ENCODE measurements around the gene FAM114A1. TPM values are rescaled to one million over a fixed set of nuclear protein-coding genes. Genes with fewer than 3 reads are reported as not detected.
"Not testable (repeated sequence)": the region's sequence is repeated elsewhere in the genome, so short reads cannot be mapped to it uniquely, and the experiment has no call there.

Gene FAM114A1
- total and polyA plus RNA-seq, 4 donors = 22.1 to 108 (median 53.9) TPM

- Histone ChIP-seq H3K27ac (ENCODE audit: low read depth in 1 of 2, low read length in 2 of 2) (no peak overlapping the region), H3K27me3 (ENCODE audit: control insufficient read depth in 4 of 4, insufficient read depth in 4 of 4, low read length in 3 of 4) (no peaks in the 10 kb centered on the region), H3K4me3 (ENCODE audit: low read depth in 1 of 3, low read length in 3 of 3) (no peak overlapping the region), H3K9me3 (ENCODE audit: control insufficient read depth in 4 of 4, low read length in 3 of 4) (no peaks in the 10 kb centered on the region), H3K4me1 (ENCODE audit: control insufficient read depth in 4 of 4, insufficient read depth in 4 of 4, low read length in 3 of 4) (peaks cover 0 to 6% (median under 1%) of the 10 kb centered on the region in 4 donors), H3K36me3 (ENCODE audit: control insufficient read depth in 4 of 4, insufficient read depth in 3 of 4, low read depth in 1 of 4, low read length in 3 of 4) (peaks cover 13 to 62% (median 47%) of the 10 kb centered on the region in 4 donors), H3K9ac (ENCODE audit: low read depth in 1 of 2, low read length in 2 of 2) (no peak overlapping the region)
- TF ChIP-seq FOXA2 (IDR thresholded peaks at IDR 0.05) (no peak), RXRA (IDR thresholded peaks at IDR 0.05) (no peak), HNF4G (IDR thresholded peaks at IDR 0.05) (no peak), RAD21 (IDR thresholded peaks at IDR 0.05) (no peak), JUND (IDR thresholded peaks at IDR 0.05) (no peak), CTCF (IDR thresholded peaks at IDR 0.05; ENCODE audit: low read depth, low read length, missing input control) (no peak), EGR1 (IDR thresholded peaks at IDR 0.05; ENCODE audit: low read depth in 2 of 2) (no peak), NR2F2 (IDR thresholded peaks at IDR 0.05) (no peak), HNF4A (conservative IDR thresholded peaks at IDR 0.05) (no peak), FOXA1 (IDR thresholded peaks at IDR 0.05) (no peak), SP1 (IDR thresholded peaks at IDR 0.05) (no peak), TAF1 (conservative IDR thresholded peaks at IDR 0.05) (no peak), YY1 (IDR thresholded peaks at IDR 0.05) (no peak)
- TF ChIP-seq, protein P1, sequence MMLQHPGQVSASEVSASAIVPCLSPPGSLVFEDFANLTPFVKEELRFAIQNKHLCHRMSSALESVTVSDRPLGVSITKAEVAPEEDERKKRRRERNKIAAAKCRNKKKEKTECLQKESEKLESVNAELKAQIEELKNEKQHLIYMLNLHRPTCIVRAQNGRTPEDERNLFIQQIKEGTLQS (IDR thresholded peaks at IDR 0.05) = no peak
- TF ChIP-seq, protein P2, sequence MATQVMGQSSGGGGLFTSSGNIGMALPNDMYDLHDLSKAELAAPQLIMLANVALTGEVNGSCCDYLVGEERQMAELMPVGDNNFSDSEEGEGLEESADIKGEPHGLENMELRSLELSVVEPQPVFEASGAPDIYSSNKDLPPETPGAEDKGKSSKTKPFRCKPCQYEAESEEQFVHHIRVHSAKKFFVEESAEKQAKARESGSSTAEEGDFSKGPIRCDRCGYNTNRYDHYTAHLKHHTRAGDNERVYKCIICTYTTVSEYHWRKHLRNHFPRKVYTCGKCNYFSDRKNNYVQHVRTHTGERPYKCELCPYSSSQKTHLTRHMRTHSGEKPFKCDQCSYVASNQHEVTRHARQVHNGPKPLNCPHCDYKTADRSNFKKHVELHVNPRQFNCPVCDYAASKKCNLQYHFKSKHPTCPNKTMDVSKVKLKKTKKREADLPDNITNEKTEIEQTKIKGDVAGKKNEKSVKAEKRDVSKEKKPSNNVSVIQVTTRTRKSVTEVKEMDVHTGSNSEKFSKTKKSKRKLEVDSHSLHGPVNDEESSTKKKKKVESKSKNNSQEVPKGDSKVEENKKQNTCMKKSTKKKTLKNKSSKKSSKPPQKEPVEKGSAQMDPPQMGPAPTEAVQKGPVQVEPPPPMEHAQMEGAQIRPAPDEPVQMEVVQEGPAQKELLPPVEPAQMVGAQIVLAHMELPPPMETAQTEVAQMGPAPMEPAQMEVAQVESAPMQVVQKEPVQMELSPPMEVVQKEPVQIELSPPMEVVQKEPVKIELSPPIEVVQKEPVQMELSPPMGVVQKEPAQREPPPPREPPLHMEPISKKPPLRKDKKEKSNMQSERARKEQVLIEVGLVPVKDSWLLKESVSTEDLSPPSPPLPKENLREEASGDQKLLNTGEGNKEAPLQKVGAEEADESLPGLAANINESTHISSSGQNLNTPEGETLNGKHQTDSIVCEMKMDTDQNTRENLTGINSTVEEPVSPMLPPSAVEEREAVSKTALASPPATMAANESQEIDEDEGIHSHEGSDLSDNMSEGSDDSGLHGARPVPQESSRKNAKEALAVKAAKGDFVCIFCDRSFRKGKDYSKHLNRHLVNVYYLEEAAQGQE (IDR thresholded peaks at IDR 0.05) = no peak
- TF ChIP-seq, protein P3, sequence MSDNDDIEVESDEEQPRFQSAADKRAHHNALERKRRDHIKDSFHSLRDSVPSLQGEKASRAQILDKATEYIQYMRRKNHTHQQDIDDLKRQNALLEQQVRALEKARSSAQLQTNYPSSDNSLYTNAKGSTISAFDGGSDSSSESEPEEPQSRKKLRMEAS (IDR thresholded peaks at IDR 0.05) = no peak
- no peak for DNase-seq (ENCODE audit: low spot score)
- WGBS = 97% methylated on average over 4 of the region's 4 CpGs
Measured at GRCh38 chr4:38911257-38911656, 43.7 kb downstream of the FAM114A1 start.

DNA sequence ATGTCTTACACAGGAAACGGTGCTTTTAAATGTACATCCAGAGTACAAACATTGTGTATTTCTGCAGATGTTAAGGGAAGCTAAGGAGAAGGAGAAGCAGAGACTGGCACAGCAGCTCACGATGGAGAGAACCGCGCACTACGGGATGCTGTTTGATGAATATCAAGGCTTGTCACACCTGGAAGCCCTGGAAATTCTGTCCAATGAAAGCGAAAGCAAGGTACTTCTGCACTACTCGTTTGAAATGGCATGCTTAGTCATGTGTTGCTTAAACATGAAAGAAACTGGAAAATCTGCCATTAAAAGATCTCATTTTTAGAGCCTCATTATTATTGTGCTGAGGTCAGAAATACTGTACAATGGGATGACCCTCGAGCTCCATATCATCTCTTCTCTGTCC lies 47.2 kb downstream of the FAM114A1 start:
- no peaks in the 10 kb centered on the region for H3K9me3 ChIP-seq (ENCODE audit: control insufficient read depth in 4 of 4, low read length in 3 of 4)
- TF ChIP-seq, protein P2 (IDR thresholded peaks at IDR 0.05) = no peak
- TF ChIP-seq HNF4G (IDR thresholded peaks at IDR 0.05) (no peak), GABPA (IDR thresholded peaks at IDR 0.05 in 1 of 2, conservative IDR thresholded peaks at IDR 0.05 in 1 of 2) (no peak), YY1 (IDR thresholded peaks at IDR 0.05) (no peak)
- TF ChIP-seq, protein P3 (IDR thresholded peaks at IDR 0.05) = no peak
- TF ChIP-seq, protein P1 (IDR thresholded peaks at IDR 0.05) = no peak
- DNase-seq (ENCODE audit: low spot score) = no peak
- H3K4me3 ChIP-seq (ENCODE audit: low read depth in 1 of 3, low read length in 3 of 3) = no peak overlapping the region
- no peaks in the 10 kb centered on the region for H3K27me3 ChIP-seq (ENCODE audit: control insufficient read depth in 4 of 4, insufficient read depth in 4 of 4, low read length in 3 of 4)
- H3K36me3 ChIP-seq (ENCODE audit: control insufficient read depth in 4 of 4, insufficient read depth in 3 of 4, low read depth in 1 of 4, low read length in 3 of 4) = peaks cover 15 to 54% (median 44%) of the 10 kb centered on the region in 4 donors
- no peak overlapping the region for H3K9ac ChIP-seq (ENCODE audit: low read depth in 1 of 2, low read length in 2 of 2)
- no peaks in the 10 kb centered on the region for H3K4me1 ChIP-seq (ENCODE audit: control insufficient read depth in 4 of 4, insufficient read depth in 4 of 4, low read length in 3 of 4)
- H3K27ac ChIP-seq (ENCODE audit: low read depth in 1 of 2, low read length in 2 of 2) = no peak overlapping the region
- 81% methylated on average over 8 of the region's 8 CpGs for WGBS

- 98% methylated on average over 5 of the region's 5 CpGs for WGBS
- not testable (repeated sequence) for H3K27me3 ChIP-seq (ENCODE audit: control insufficient read depth in 4 of 4, insufficient read depth in 4 of 4, low read length in 3 of 4); H3K4me3 ChIP-seq (ENCODE audit: low read depth in 1 of 3, low read length in 3 of 3); H3K9ac ChIP-seq (ENCODE audit: low read depth in 1 of 2, low read length in 2 of 2); H3K27ac ChIP-seq (ENCODE audit: low read depth in 1 of 2, low read length in 2 of 2); H3K9me3 ChIP-seq (ENCODE audit: control insufficient read depth in 4 of 4, low read length in 3 of 4); H3K4me1 ChIP-seq (ENCODE audit: control insufficient read depth in 4 of 4, insufficient read depth in 4 of 4, low read length in 3 of 4); DNase-seq (ENCODE audit: low spot score)
- peaks cover 15 to 51% (median 37%) of the 10 kb centered on the region in 4 donors for H3K36me3 ChIP-seq (ENCODE audit: control insufficient read depth in 4 of 4, insufficient read depth in 3 of 4, low read depth in 1 of 4, low read length in 3 of 4)
Measured at GRCh38 chr4:38916267-38916666, 48.7 kb downstream of the FAM114A1 start.

Measured in liver (tissue), 9 donors.